ENCODE results near the gene GARS1.

GARS1 gene

GRCh38 chr7:30658479-30659074, 63.9 kb downstream of the GARS1 start:
- Histone ChIP-seq H4K20me1 (ENCODE audit: insufficient read depth, low read length, poor library complexity, severe bottlenecking) (no peaks in the 10 kb centered on the region), H3K27me3 (ENCODE audit: insufficient read depth, low read length, poor library complexity, severe bottlenecking) (no peaks in the 10 kb centered on the region), H3F3A (ENCODE audit: low read depth) (no peaks in the 10 kb centered on the region), H3K79me2 (ENCODE audit: insufficient read depth, low read length) (no peaks in the 10 kb centered on the region), H3K9me2 (replicated peaks; ENCODE audit: low read depth, low read length) (no peaks in the 10 kb centered on the region), H3K4me1 (ENCODE audit: insufficient read depth, low read length, poor library complexity, severe bottlenecking) (peaks cover 13% of the 10 kb centered on the region), H3K4me2 (ENCODE audit: low read depth, low read length, poor library complexity, severe bottlenecking) (no peak overlapping the region), H3K36me3 (ENCODE audit: insufficient read depth, low read length) (no peaks in the 10 kb centered on the region), H2AFZ (ENCODE audit: low read length) (no peak overlapping the region), H3K9me3 (ENCODE audit: insufficient read depth, low read depth, low read length) (no peaks in the 10 kb centered on the region), H3K9ac (ENCODE audit: low read depth, low read length, poor library complexity, severe bottlenecking) (no peak overlapping the region), H3K4me3 (ENCODE audit: low read length, poor library complexity, severe bottlenecking) (no peak overlapping the region)
- no peak for TF ChIP-seq CTCF (conservative IDR thresholded peaks at IDR 0.05; ENCODE audit: low read length)
- TF ChIP-seq EZH2phosphoT487 (IDR thresholded peaks at IDR 0.05; ENCODE audit: borderline replicate concordance), result no peak

- Histone ChIP-seq H3K36me3 (ENCODE audit: insufficient read depth, low read length) (no peaks in the 10 kb centered on the region), H3K4me1 (ENCODE audit: insufficient read depth, low read length, poor library complexity, severe bottlenecking) (peaks cover 13% of the 10 kb centered on the region), H3K9me2 (replicated peaks; ENCODE audit: low read depth, low read length) (no peaks in the 10 kb centered on the region), H3K9ac (ENCODE audit: low read depth, low read length, poor library complexity, severe bottlenecking) (no peak overlapping the region), H3K9me3 (ENCODE audit: insufficient read depth, low read depth, low read length) (no peaks in the 10 kb centered on the region), H4K20me1 (ENCODE audit: insufficient read depth, low read length, poor library complexity, severe bottlenecking) (no peaks in the 10 kb centered on the region), H3K79me2 (ENCODE audit: insufficient read depth, low read length) (no peaks in the 10 kb centered on the region), H3K4me3 (ENCODE audit: low read length, poor library complexity, severe bottlenecking) (no peak overlapping the region), H2AFZ (ENCODE audit: low read length) (no peak overlapping the region), H3F3A (ENCODE audit: low read depth) (no peaks in the 10 kb centered on the region), H3K27me3 (ENCODE audit: insufficient read depth, low read length, poor library complexity, severe bottlenecking) (no peaks in the 10 kb centered on the region), H3K4me2 (ENCODE audit: low read depth, low read length, poor library complexity, severe bottlenecking) (no peak overlapping the region)
- TF ChIP-seq CTCF (conservative IDR thresholded peaks at IDR 0.05; ENCODE audit: low read length) (no peak), EZH2phosphoT487 (IDR thresholded peaks at IDR 0.05; ENCODE audit: borderline replicate concordance) (no peak)
Measured at GRCh38 chr7:30659312-30659711, 64.6 kb downstream of the GARS1 start.

- Histone ChIP-seq H3K27me3 (ENCODE audit: insufficient read depth, low read length, poor library complexity, severe bottlenecking) (no peaks in the 10 kb centered on the region), H3F3A (ENCODE audit: low read depth) (no peaks in the 10 kb centered on the region), H3K36me3 (ENCODE audit: insufficient read depth, low read length) (no peaks in the 10 kb centered on the region), H3K4me2 (ENCODE audit: low read depth, low read length, poor library complexity, severe bottlenecking) (no peak overlapping the region), H3K4me1 (ENCODE audit: insufficient read depth, low read length, poor library complexity, severe bottlenecking) (peaks cover 13% of the 10 kb centered on the region), H3K9me3 (ENCODE audit: insufficient read depth, low read depth, low read length) (no peaks in the 10 kb centered on the region), H4K20me1 (ENCODE audit: insufficient read depth, low read length, poor library complexity, severe bottlenecking) (no peaks in the 10 kb centered on the region), H3K79me2 (ENCODE audit: insufficient read depth, low read length) (no peaks in the 10 kb centered on the region), H2AFZ (ENCODE audit: low read length) (no peak overlapping the region), H3K4me3 (ENCODE audit: low read length, poor library complexity, severe bottlenecking) (no peak overlapping the region), H3K9ac (ENCODE audit: low read depth, low read length, poor library complexity, severe bottlenecking) (no peak overlapping the region), H3K9me2 (replicated peaks; ENCODE audit: low read depth, low read length) (no peaks in the 10 kb centered on the region)
- TF ChIP-seq CTCF (conservative IDR thresholded peaks at IDR 0.05; ENCODE audit: low read length), result no peak
- no peak for TF ChIP-seq EZH2phosphoT487 (IDR thresholded peaks at IDR 0.05; ENCODE audit: borderline replicate concordance)
Measured at GRCh38 chr7:30660331-30661255, 65.9 kb downstream of the GARS1 start.
